ENCODE data around the gene SMIM41.

The SMIM41 gene

GRCh38 chr12:52147367-52147963 is 68.0 kb downstream of the SMIM41 start:
- DNase-seq (ENCODE audit: low spot score): peak; percentile 99

DNA sequence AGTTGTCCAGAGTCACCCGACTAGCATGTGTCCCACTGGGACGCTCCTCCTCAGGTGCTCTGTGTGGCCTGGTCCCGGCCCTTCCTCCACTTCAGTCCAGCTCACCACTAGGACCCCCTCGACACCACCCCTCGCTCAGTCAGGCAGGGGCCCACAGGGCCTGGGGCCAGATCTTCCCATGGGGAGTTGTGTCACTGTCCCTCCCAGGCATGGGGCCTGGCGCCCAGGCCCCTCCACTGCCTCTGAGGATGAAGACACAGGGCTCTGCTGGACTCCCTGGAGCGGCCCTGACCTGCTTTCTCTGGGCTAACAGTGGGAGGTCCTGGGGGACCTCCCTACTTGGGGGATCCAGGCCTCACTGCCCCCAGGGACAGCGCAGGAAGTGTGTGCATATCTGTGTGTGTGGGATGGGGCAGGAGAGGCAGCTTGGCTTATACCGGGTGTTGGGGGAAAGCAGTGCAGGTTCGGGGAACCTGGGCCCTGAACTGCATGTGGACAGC is 68.5 kb downstream of the SMIM41 start:
- peak; percentile 79 for DNase-seq (ENCODE audit: low spot score)

- DNase-seq (ENCODE audit: low spot score): peak; percentile 99
Observed at GRCh38 chr12:52148464-52149181, 69.1 kb downstream of the SMIM41 start.

DNA sequence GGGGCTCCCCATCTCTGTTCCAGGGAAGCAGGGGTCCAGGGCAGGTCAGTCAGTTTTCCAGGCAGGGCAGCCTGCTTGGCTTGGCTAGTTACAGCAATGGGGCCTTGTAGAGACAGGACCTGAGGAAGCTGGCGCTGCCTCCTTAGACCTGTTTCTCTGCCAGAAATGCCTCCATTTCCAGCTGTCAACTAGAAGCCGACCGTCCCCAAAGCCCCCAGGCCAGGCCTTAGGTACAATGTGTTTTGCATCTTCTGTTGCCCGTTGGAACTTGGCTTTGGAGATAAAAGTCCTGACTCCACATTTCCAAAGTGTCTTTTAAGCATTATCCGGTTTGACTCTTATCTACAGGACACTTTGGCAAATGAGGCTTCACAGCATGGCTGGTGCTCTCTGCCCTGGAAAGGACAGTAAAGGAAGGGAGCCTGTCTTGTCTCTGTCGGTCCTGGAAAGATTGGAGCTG is 69.7 kb downstream of the SMIM41 start:
- no peak for DNase-seq (ENCODE audit: low spot score)

GRCh38 chr12:52149651-52150241 is 70.2 kb downstream of the SMIM41 start:
- DNase-seq (ENCODE audit: low spot score): peak; percentile 50

GRCh38 chr12:52151153-52151836 is 71.8 kb downstream of the SMIM41 start:
- peak; percentile 67 for DNase-seq (ENCODE audit: low spot score)

DNA sequence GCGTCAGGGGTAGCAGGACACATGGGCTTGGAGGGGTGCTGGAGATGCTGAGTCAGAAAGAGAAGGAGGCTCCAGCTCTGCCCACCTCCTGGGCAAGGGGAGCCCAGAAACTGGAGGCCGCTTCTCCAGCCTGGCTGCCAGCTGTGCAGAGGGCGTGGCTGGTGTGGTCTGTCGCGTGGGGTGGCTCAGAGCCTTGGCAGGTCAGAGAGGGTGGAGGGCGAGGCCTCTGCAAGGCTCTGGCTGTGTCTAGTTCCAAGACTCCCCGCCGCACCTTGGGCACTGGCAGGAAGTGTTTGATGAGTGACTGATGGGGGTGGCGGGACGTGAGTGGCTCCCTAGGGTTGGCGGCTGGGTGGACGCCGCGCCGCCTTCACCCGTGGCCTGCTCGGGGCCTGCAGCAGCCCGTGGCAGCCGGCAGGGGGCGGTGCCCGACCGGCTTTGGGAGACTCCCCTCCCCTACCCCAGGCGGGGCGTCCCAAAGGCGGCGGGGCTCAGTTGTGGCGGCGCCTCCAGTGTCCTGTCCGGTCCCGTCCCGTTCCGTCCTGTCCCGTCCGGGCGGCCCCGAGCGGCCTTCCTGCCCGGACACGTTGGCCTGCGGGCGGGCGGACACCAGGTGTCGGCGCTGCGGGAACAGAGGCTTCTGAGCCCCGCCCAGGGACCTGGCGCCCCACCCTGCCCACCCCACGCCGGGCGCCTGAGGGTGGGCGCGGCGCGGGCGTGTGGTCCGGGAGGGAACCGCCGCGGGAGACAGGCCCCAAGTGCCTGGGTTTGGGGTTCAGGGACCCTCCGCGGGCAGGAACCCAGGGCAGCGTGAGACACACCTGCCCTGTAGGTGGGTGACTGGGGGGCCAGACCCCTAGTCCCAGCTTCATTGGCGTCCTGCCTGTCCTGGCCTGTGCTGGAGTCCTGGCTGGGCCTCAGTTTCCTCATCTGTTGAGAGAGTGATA is 72.6 kb downstream of the SMIM41 start:
- peak; percentile 89 for DNase-seq (ENCODE audit: low spot score)

GRCh38 chr12:52152905-52153317 is 73.4 kb downstream of the SMIM41 start:
- no peak for DNase-seq (ENCODE audit: low spot score)

DNA sequence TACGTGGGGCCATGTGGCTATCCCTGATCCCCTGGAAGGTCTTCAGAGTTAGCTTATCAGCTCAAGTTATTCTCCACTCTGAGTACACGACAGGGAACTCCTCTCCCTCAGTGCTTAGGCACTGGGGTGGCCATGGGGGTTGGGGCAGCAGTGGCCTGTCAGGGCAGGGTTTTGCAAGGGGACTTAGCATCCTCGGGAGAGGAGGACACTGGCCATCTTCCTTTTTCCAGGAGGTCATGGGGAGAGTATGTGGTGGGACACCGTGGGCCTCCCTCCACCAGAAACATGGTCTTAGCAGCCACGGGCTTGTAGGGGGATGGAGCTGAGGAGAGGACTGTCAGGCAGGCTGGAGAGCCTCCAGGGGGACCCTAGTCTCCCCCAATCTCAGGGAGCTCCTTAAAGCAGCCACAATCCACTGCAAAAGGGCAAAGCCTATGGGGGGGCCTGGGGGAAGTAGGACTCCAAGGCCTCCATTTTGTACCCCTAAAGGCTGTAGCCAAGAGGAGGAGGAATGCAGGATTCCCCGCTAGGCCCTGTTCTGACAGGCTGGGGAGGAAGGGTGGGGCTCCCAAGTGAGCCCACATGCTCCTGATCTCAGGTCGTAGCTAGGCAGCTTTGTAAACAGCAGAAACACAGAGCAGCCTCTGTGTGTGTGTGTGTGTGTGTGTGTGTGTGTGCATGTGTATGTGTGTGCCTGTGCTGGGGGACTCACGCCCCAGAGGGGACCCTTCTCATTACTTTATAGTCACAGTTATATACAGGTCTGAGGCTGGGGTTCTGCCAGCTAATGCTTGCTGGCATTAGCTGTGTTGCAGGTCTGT is 75.8 kb downstream of the SMIM41 start:
- peak; percentile 87 for DNase-seq (ENCODE audit: low spot score)

DNA sequence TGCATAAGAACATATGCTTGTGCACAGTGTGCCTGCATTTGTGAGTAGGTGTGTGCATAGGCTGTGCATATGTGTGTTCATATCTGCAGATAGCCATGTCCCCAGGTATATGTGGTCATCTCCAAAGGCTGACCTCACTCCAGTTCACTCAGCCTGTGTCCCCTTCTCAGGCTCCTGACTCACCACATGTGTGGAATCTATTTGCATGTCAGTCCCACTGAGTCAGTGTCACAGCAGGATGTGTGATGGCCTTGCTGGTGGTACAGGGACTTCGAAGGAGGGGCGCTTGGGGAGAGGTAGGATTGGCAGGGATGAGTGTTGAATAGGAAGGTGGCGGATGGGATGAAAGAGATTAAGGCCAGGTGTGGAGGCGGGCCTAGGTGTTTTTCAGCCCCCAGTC is 76.8 kb downstream of the SMIM41 start:
- no peak for DNase-seq (ENCODE audit: low spot score)

DNA sequence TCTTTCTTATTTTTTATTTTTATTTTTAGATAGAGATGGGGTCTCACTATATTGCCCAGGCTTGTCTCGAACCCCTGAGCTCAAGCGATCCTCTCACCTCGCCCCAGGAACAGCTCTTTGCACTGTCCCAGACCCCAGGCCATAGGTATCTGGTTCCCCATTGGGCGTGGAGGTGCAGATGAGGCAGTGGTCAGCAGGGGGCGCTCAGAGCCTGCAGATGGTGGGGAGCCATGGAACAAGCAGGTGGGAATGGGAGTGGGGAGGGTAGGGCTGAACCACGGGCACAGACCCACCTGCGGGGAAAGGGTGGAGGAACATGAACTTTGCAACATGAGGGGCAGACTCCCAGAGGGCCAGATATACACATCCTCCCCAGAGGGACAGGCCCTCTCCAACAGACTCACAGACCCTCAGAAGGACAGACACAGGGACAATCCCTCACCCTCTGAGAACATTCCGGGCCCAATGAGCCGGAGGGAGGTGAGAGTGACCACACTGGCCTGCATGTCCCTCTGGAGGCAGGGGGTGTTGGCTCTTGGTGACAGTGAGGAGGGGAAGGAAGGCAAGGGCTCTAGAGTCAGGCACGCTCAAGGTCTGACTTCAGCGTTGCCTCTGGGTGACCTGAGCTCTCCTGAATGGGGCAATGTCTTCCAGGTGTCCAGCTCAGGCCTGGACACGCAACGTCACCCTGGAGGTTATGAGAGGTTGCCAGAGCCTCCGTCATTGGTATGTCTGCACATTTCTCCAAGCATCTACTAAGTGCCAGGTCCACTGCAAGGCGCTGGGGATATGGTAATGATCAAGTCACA is 77.5 kb downstream of the SMIM41 start:
- DNase-seq (ENCODE audit: low spot score): peak; percentile 69

- DNase-seq (ENCODE audit: low spot score): no peak
Observed at GRCh38 chr12:52157566-52158150, 78.2 kb downstream of the SMIM41 start.
